GM23248 (cell line): Measurements from ENCODE around the gene DCTN4.

Experiments
- EZH2 ChIP-seq: fragments of 200-600 bp; sonication (generic); IDR thresholded peaks from 2 replicates; pipeline ENCODE4 v1.6.1; 2018; ENCODE audit warnings: antibody characterized with exemption, mild to moderate bottlenecking; ENCODE audit not compliant: insufficient read depth, poor library complexity, severe bottlenecking
- EZH2phosphoT487 ChIP-seq: fragments of 200-600 bp; sonication (generic); IDR thresholded peaks from 2 replicates; pipeline ENCODE4 v1.6.1; 2018; ENCODE audit warnings: antibody characterized with exemption, moderate library complexity, mild to moderate bottlenecking, low read depth; ENCODE audit not compliant: insufficient read depth

- no peak for TF ChIP-seq EZH2
- TF ChIP-seq EZH2phosphoT487, result no peak
Measured at GRCh38 chr5:150676578-150676977, 82.2 kb downstream of the DCTN4 start.
